ENCODE data around the gene RPGRIP1L. TPM values are rescaled to one million over a fixed set of nuclear protein-coding genes. Genes with fewer than 3 reads are reported as not detected.
A peak's percentile ranks its signal among the peaks of the same experiment; 100 is the strongest.

RPGRIP1L gene
- total and polyA plus RNA-seq, 2 of the 8 experiments (the other 6 are each of a cell fraction or from before 2014, with no cell fraction given), result 4.0 to 13.7 TPM

DNA sequence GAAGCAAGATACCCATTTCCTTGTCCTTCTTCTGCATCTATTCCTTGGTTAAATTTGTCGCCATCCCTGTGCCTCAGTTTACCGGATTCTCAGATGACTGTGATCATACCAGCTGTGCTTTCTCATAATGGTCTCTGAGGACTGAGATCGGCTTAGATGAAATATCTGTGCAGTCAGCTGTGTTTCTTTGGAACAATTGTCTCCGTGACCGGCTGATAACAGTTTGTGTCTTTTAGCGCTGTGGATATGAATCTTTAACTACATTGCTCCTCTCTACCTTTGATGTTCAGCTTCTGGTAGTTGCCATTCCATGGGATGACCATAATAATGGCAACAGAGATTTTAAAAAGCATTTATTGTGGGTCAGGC is 770 bp upstream of the RPGRIP1L start:
- H3K23ac ChIP-seq (ENCODE audit: insufficient read length), result no peak overlapping the region
- FAIRE-seq (no peak), DNase-seq (ENCODE audit: low read depth in 1 of 2, low spot score in 2 of 2) (no peak)
- POLR2A ChIA-PET (ENCODE audit: partially characterized antibody), result no interaction called here
- 40% methylated on average over 6 of the region's 6 CpGs; no CpG with 5 or more reads in 1 of the 2 experiments for WGBS, 2 experiments (ENCODE audit: extremely low coverage in 1 of 2, insufficient coverage in 1 of 2, insufficient read length in 1 of 2, insufficient replicate concordance in 2 of 2, low coverage in 1 of 2, low lambda C conversion rate in 2 of 2, missing lambda C conversion rate in 1 of 2)
- no peak overlapping the region for H3K56ac ChIP-seq (replicated peaks; ENCODE audit: insufficient read length, low read depth, low read length)
- no peak overlapping the region for H2BK120ac ChIP-seq (replicated peaks; ENCODE audit: low read depth, low read length)
- no peaks in the 10 kb centered on the region for H4K20me1 ChIP-seq (replicated peaks in 1 of 2; ENCODE audit: control insufficient read depth in 1 of 2, insufficient read depth in 2 of 2, low read length in 2 of 2)
- H3K4me1 ChIP-seq (replicated peaks in 1 of 4; ENCODE audit: control insufficient read depth in 3 of 4, insufficient read depth in 4 of 4, low read length in 3 of 4), result peaks cover 0 to 6% (median 0%) of the 10 kb centered on the region in 4 experiments; a peak in 1 of 7 replicates
- H3K79me1 ChIP-seq (ENCODE audit: low read depth, low read length), result 0 out of 2 replicates have a peak, but pooled peaks cover 4% of the 10 kb centered on the region
- H4K91ac ChIP-seq (replicated peaks; ENCODE audit: insufficient read length, low read length), result no peak overlapping the region
- peak overlapping the region; percentile 73 to 88 for H3K4me2 ChIP-seq (ENCODE audit: insufficient read depth in 1 of 2, low read depth in 2 of 2, low read length in 2 of 2)
- peak overlapping the region in 3 of 4 experiments; percentile 42 to 86 (median 58); a peak in 6 of 7 replicates for H3K9ac ChIP-seq (replicated peaks in 1 of 4; ENCODE audit: extremely low read depth in 1 of 4, low read depth in 3 of 4, low read length in 3 of 4)
- H4K5ac ChIP-seq (ENCODE audit: insufficient read length, low read depth, low read length), result no peak overlapping the region
- H2AFZ ChIP-seq (ENCODE audit: low read length), result peak overlapping the region; percentile 94
- peaks cover 3% of the 10 kb centered on the region; the same call in 1 of the 2 replicates for H3K23me2 ChIP-seq (ENCODE audit: low read depth, low read length)
- H4K8ac ChIP-seq (ENCODE audit: extremely low read depth, insufficient read depth, low read length), result no peak overlapping the region
- peaks cover 0 to 51% of the 10 kb centered on the region in 2 experiments; a peak in 2 of 4 replicates for H3K79me2 ChIP-seq (ENCODE audit: control insufficient read depth in 1 of 2, insufficient read depth in 2 of 2, low read length in 2 of 2)
- H3K4ac ChIP-seq (replicated peaks; ENCODE audit: insufficient read length, low read depth, low read length), result no peak overlapping the region
- no peak overlapping the region for H2BK5ac ChIP-seq (ENCODE audit: low read depth, low read length)
- no peak overlapping the region for H2BK20ac ChIP-seq (ENCODE audit: low read length)
- H3K4me3 ChIP-seq (ENCODE audit: extremely low read depth in 1 of 4, insufficient read depth in 2 of 4, low read depth in 3 of 4, low read length in 4 of 4), result peak overlapping the region; percentile 55 to 82 (median 68)
- TF ChIP-seq TEAD4 (IDR thresholded peaks at IDR 0.05; ENCODE audit: low read depth, low read length) (no peak), BCL11A (IDR thresholded peaks at IDR 0.05; ENCODE audit: low read depth in 2 of 2, low read length in 2 of 2) (no peak), RNF2 (IDR thresholded peaks at IDR 0.05; ENCODE audit: borderline replicate concordance, low read depth, low read length, missing control alignments, poor library complexity, severe bottlenecking) (no peak), ASH2L (IDR thresholded peaks at IDR 0.05; ENCODE audit: low read length) (no peak), HDAC2 (IDR thresholded peaks at IDR 0.05; ENCODE audit: borderline replicate concordance in 1 of 2, low read depth in 2 of 2, low read length in 2 of 2) (no peak), GTF2F1 (IDR thresholded peaks at IDR 0.05; ENCODE audit: borderline replicate concordance, low read depth, low read length) (no peak), KDM5A (IDR thresholded peaks at IDR 0.05; ENCODE audit: low read length) (no peak)
- TF ChIP-seq, protein P1, sequence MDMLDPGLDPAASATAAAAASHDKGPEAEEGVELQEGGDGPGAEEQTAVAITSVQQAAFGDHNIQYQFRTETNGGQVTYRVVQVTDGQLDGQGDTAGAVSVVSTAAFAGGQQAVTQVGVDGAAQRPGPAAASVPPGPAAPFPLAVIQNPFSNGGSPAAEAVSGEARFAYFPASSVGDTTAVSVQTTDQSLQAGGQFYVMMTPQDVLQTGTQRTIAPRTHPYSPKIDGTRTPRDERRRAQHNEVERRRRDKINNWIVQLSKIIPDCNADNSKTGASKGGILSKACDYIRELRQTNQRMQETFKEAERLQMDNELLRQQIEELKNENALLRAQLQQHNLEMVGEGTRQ (IDR thresholded peaks at IDR 0.05; ENCODE audit: low read length), result no peak
- no peak overlapping the region for H3K18ac ChIP-seq (ENCODE audit: extremely low read depth, low read length)
- H3K36me3 ChIP-seq (ENCODE audit: control insufficient read depth in 2 of 4, insufficient read depth in 4 of 4, low read length in 3 of 4), result peaks cover 0 to 1% (median 0%) of the 10 kb centered on the region in 4 experiments; a peak in 1 of 8 replicates
- H3K14ac ChIP-seq (ENCODE audit: insufficient read length), result no peak overlapping the region
- no peak overlapping the region for H2BK15ac ChIP-seq (ENCODE audit: low read length)
- no peaks in the 10 kb centered on the region for H3K27me3 ChIP-seq (replicated peaks in 1 of 4; ENCODE audit: control insufficient read depth in 3 of 4, extremely low read depth in 1 of 4, insufficient read depth in 3 of 4, low read length in 3 of 4)
- H2BK12ac ChIP-seq (ENCODE audit: low read depth, low read length), result no peak overlapping the region
- no peak overlapping the region for H2AK5ac ChIP-seq (ENCODE audit: low read depth, low read length)
- no peak overlapping the region for H3K27ac ChIP-seq (ENCODE audit: low read depth, low read length)
- no peaks in the 10 kb centered on the region for H3K9me3 ChIP-seq (ENCODE audit: insufficient read depth in 2 of 2, low read depth in 1 of 2, low read length in 1 of 2)
- CTCF ChIA-PET (ENCODE audit: partially characterized antibody), result interaction anchor here (1.1 to 1.4 kb wide), 3 partner anchors 11 to 39 kb away, joined by 3 to 5 read pairs (median 3); no protein-coding TSS in a partner anchor

All from H1 (cell line).